Activated T-helper 17 cell treated with anti-CD3 and anti-CD28 coated beads, Interleukin-2, amount 50 U/mL, for 72 hours (primary cell): Measurements from ENCODE around the gene ADAMTS3. TPM values are rescaled to one million over a fixed set of nuclear protein-coding genes. Genes with fewer than 3 reads are reported as not detected.

Experiments used
- ATAC-seq: fragments of 150-1000 bp; cut with Tn5 transposase; replicated peaks from 2 replicates; pipeline ENCODE4 v1.10.0; 2021; ENCODE audit warnings: mild to moderate bottlenecking, moderate library complexity
- H3K27ac Mint-ChIP-seq: one replicate; pipeline ENCODE4 v1.8.0; 2022; ENCODE audit warnings: mixed read lengths
- H3K27me3 Mint-ChIP-seq: one replicate; pipeline ENCODE4 v1.8.0; 2022; ENCODE audit warnings: mixed read lengths
- H3K36me3 Mint-ChIP-seq: one replicate; pipeline ENCODE4 v1.8.0; 2022; ENCODE audit warnings: low read depth, mild to moderate bottlenecking, mixed read lengths
- H3K4me1 Mint-ChIP-seq: one replicate; pipeline ENCODE4 v1.8.0; 2022; ENCODE audit warnings: mixed read lengths
- H3K4me3 Mint-ChIP-seq: one replicate; pipeline ENCODE4 v1.8.0; 2022; ENCODE audit warnings: mild to moderate bottlenecking, mixed read lengths
- H3K9me3 Mint-ChIP-seq: one replicate; pipeline ENCODE4 v1.8.0; 2022; ENCODE audit warnings: mixed read lengths
- total RNA-seq, 2 donors: library from RNA; stranded (reverse); gene quantifications; one replicate each; pipeline ENCODE4 v1.2.3, GENCODE V29; 2022

The ADAMTS3 gene
- total RNA-seq, 2 donors from 2014 or later, result not detected

- Mint-ChIP-seq H3K36me3 (no peaks in the 10 kb centered on the region), H3K4me3 (no peak overlapping the region), H3K4me1 (no peaks in the 10 kb centered on the region), H3K27ac (no peak overlapping the region), H3K9me3 (no peaks in the 10 kb centered on the region), H3K27me3 (peaks cover 3% of the 10 kb centered on the region)
- ATAC-seq, result no peak
These were observed 220.3 kb downstream of the ADAMTS3 start for GRCh38 chr4:72348701-72349100.

GRCh38 chr4:72344418-72344817 is 224.6 kb downstream of the ADAMTS3 start:
- Mint-ChIP-seq H3K36me3 (no peaks in the 10 kb centered on the region), H3K27me3 (peaks cover 3% of the 10 kb centered on the region), H3K4me1 (no peaks in the 10 kb centered on the region), H3K27ac (no peak overlapping the region), H3K9me3 (no peaks in the 10 kb centered on the region), H3K4me3 (no peak overlapping the region)
- ATAC-seq, result no peak

- peaks cover 3% of the 10 kb centered on the region for H3K27me3 Mint-ChIP-seq
These were observed 227.6 kb downstream of the ADAMTS3 start for GRCh38 chr4:72341432-72341820.

GRCh38 chr4:72340803-72341431 is 228.1 kb downstream of the ADAMTS3 start:
- Mint-ChIP-seq H3K9me3 (no peaks in the 10 kb centered on the region), H3K4me3 (no peak overlapping the region), H3K27me3 (peaks cover 3% of the 10 kb centered on the region), H3K27ac (no peak overlapping the region), H3K4me1 (no peaks in the 10 kb centered on the region), H3K36me3 (no peaks in the 10 kb centered on the region)
- ATAC-seq, result no peak

More at GRCh38 chr4:72341432-72341820, 227.6 kb downstream of the ADAMTS3 start:
- no peaks in the 10 kb centered on the region for H3K36me3 Mint-ChIP-seq
- no peak overlapping the region for H3K27ac Mint-ChIP-seq
- no peak overlapping the region for H3K4me3 Mint-ChIP-seq
- no peaks in the 10 kb centered on the region for H3K4me1 Mint-ChIP-seq
- no peak for ATAC-seq
- H3K9me3 Mint-ChIP-seq, result no peaks in the 10 kb centered on the region

GRCh38 chr4:72338060-72338459 is 231.0 kb downstream of the ADAMTS3 start:
- Mint-ChIP-seq H3K4me3 (no peak overlapping the region), H3K27ac (no peak overlapping the region), H3K36me3 (no peaks in the 10 kb centered on the region), H3K4me1 (no peaks in the 10 kb centered on the region), H3K9me3 (no peaks in the 10 kb centered on the region), H3K27me3 (no peaks in the 10 kb centered on the region)
- ATAC-seq, result no peak

GRCh38 chr4:72330381-72330780 is 238.6 kb downstream of the ADAMTS3 start:
- ATAC-seq, result no peak
- Mint-ChIP-seq H3K27me3 (no peaks in the 10 kb centered on the region), H3K4me1 (no peaks in the 10 kb centered on the region), H3K36me3 (no peaks in the 10 kb centered on the region), H3K9me3 (no peaks in the 10 kb centered on the region), H3K4me3 (no peak overlapping the region), H3K27ac (no peak overlapping the region)

GRCh38 chr4:72326692-72327632 is 242.1 kb downstream of the ADAMTS3 start:
- Mint-ChIP-seq H3K9me3 (no peaks in the 10 kb centered on the region), H3K4me1 (no peaks in the 10 kb centered on the region), H3K4me3 (no peak overlapping the region), H3K27ac (no peak overlapping the region), H3K36me3 (no peaks in the 10 kb centered on the region), H3K27me3 (peaks cover 3% of the 10 kb centered on the region)
- ATAC-seq, result no peak

- no peak overlapping the region for H3K27ac Mint-ChIP-seq
- peaks cover 8% of the 10 kb centered on the region for H3K27me3 Mint-ChIP-seq
- no peaks in the 10 kb centered on the region for H3K9me3 Mint-ChIP-seq
- no peaks in the 10 kb centered on the region for H3K4me1 Mint-ChIP-seq
- H3K36me3 Mint-ChIP-seq, result no peaks in the 10 kb centered on the region
- ATAC-seq, result no peak
- H3K4me3 Mint-ChIP-seq, result no peak overlapping the region
These were observed 243.8 kb downstream of the ADAMTS3 start for GRCh38 chr4:72325215-72325614.

GRCh38 chr4:72323227-72323626 is 245.8 kb downstream of the ADAMTS3 start:
- Mint-ChIP-seq H3K9me3 (no peaks in the 10 kb centered on the region), H3K4me1 (no peaks in the 10 kb centered on the region), H3K27me3 (peaks cover 9% of the 10 kb centered on the region), H3K4me3 (no peak overlapping the region), H3K27ac (no peak overlapping the region), H3K36me3 (no peaks in the 10 kb centered on the region)
- no peak for ATAC-seq

- Mint-ChIP-seq H3K27me3 (peaks cover 9% of the 10 kb centered on the region), H3K36me3 (no peaks in the 10 kb centered on the region), H3K27ac (no peak overlapping the region), H3K4me3 (no peak overlapping the region), H3K4me1 (no peaks in the 10 kb centered on the region), H3K9me3 (no peaks in the 10 kb centered on the region)
- no peak for ATAC-seq
These were observed 248.6 kb downstream of the ADAMTS3 start for GRCh38 chr4:72320223-72320948.

- H3K36me3 Mint-ChIP-seq, result no peaks in the 10 kb centered on the region
- H3K27me3 Mint-ChIP-seq, result peaks cover 9% of the 10 kb centered on the region
- H3K4me1 Mint-ChIP-seq, result no peaks in the 10 kb centered on the region
- H3K27ac Mint-ChIP-seq, result no peak overlapping the region
- ATAC-seq, result peak; percentile 58
- no peak overlapping the region for H3K4me3 Mint-ChIP-seq
- no peaks in the 10 kb centered on the region for H3K9me3 Mint-ChIP-seq
These were observed 249.4 kb downstream of the ADAMTS3 start for GRCh38 chr4:72319601-72320021.

- ATAC-seq, result no peak
- no peaks in the 10 kb centered on the region for H3K36me3 Mint-ChIP-seq
- peaks cover 7% of the 10 kb centered on the region for H3K27me3 Mint-ChIP-seq
- no peak overlapping the region for H3K4me3 Mint-ChIP-seq
- H3K4me1 Mint-ChIP-seq, result no peaks in the 10 kb centered on the region
- H3K9me3 Mint-ChIP-seq, result no peaks in the 10 kb centered on the region
- no peak overlapping the region for H3K27ac Mint-ChIP-seq
These were observed 250.4 kb downstream of the ADAMTS3 start for GRCh38 chr4:72318421-72319170.

GRCh38 chr4:72314869-72315268 is 254.2 kb downstream of the ADAMTS3 start:
- Mint-ChIP-seq H3K9me3 (no peaks in the 10 kb centered on the region), H3K4me1 (no peaks in the 10 kb centered on the region), H3K27me3 (no peaks in the 10 kb centered on the region), H3K36me3 (no peaks in the 10 kb centered on the region), H3K4me3 (no peak overlapping the region), H3K27ac (no peak overlapping the region)
- no peak for ATAC-seq

GRCh38 chr4:72313121-72313520 is 255.9 kb downstream of the ADAMTS3 start:
- Mint-ChIP-seq H3K9me3 (no peaks in the 10 kb centered on the region), H3K4me1 (no peaks in the 10 kb centered on the region)

More at GRCh38 chr4:72313121-72313520, 255.9 kb downstream of the ADAMTS3 start:
- no peaks in the 10 kb centered on the region for H3K27me3 Mint-ChIP-seq
- no peak overlapping the region for H3K4me3 Mint-ChIP-seq
- no peaks in the 10 kb centered on the region for H3K36me3 Mint-ChIP-seq
- no peak overlapping the region for H3K27ac Mint-ChIP-seq
- no peak for ATAC-seq
